GM19351 (cell line): Measurements from ENCODE around the gene RPRD1A.
"Not testable (repeated sequence)": the region's sequence is repeated elsewhere in the genome, so short reads cannot be mapped to it uniquely, and the experiment has no call there.

ENCODE experiments used
- ATAC-seq: cut with Tn5 transposase; IDR thresholded peaks from one replicate; pipeline ENCODE4 v1.9.1; 2021; ENCODE audit warnings: mild to moderate bottlenecking, moderate library complexity; ENCODE audit not compliant: unreplicated experiment

Gene RPRD1A

GRCh38 chr18:36067055-36067957 lies at the start of gene RPRD1A:
Gene RPRD1A (minus strand): TSS chr18:36067559. CDS start chr18:36067404, 155 bp downstream.
- peak; percentile 95 for ATAC-seq

GRCh38 chr18:36116771-36117170 lies 49.4 kb upstream of the RPRD1A start:
- ATAC-seq = not testable (repeated sequence)

GRCh38 chr18:36114738-36115137 lies 47.4 kb upstream of the RPRD1A start:
- no peak for ATAC-seq

- no peak for ATAC-seq
Observed at GRCh38 chr18:36114251-36114650, 46.9 kb upstream of the RPRD1A start.

- ATAC-seq = no peak
Observed at GRCh38 chr18:36112302-36112701, 44.9 kb upstream of the RPRD1A start.

- ATAC-seq = no peak
Observed at GRCh38 chr18:36109737-36110136, 42.4 kb upstream of the RPRD1A start.

- no peak for ATAC-seq
Observed at GRCh38 chr18:36108601-36109000, 41.2 kb upstream of the RPRD1A start.

GRCh38 chr18:36108196-36108595 lies 40.8 kb upstream of the RPRD1A start:
- no peak for ATAC-seq

- no peak for ATAC-seq
Observed at GRCh38 chr18:36107477-36107876, 40.1 kb upstream of the RPRD1A start.

GRCh38 chr18:36104749-36105148 lies 37.4 kb upstream of the RPRD1A start:
- ATAC-seq = no peak

- ATAC-seq = no peak
Observed at GRCh38 chr18:36101943-36102342, 34.6 kb upstream of the RPRD1A start.

- no peak for ATAC-seq
Observed at GRCh38 chr18:36099311-36099710, 32.0 kb upstream of the RPRD1A start.

- ATAC-seq = no peak
Observed at GRCh38 chr18:36096955-36097354, 29.6 kb upstream of the RPRD1A start.

- peak; percentile 61 for ATAC-seq
Observed at GRCh38 chr18:36095936-36096519, 28.7 kb upstream of the RPRD1A start.

GRCh38 chr18:36094431-36094830 lies 27.1 kb upstream of the RPRD1A start:
- no peak for ATAC-seq

GRCh38 chr18:36092116-36092515 lies 24.8 kb upstream of the RPRD1A start:
- ATAC-seq = not testable (repeated sequence)

- no peak for ATAC-seq
Observed at GRCh38 chr18:36089001-36089400, 21.6 kb upstream of the RPRD1A start.

- ATAC-seq = no peak
Observed at GRCh38 chr18:36088256-36088655, 20.9 kb upstream of the RPRD1A start.

GRCh38 chr18:36086186-36086585 lies 18.8 kb upstream of the RPRD1A start:
- ATAC-seq = no peak

- no peak for ATAC-seq
Observed at GRCh38 chr18:36085195-36085594, 17.8 kb upstream of the RPRD1A start.

- peak; percentile 42 for ATAC-seq
Observed at GRCh38 chr18:36083729-36084128, 16.4 kb upstream of the RPRD1A start.

- not testable (repeated sequence) for ATAC-seq
Observed at GRCh38 chr18:36081118-36081517, 13.8 kb upstream of the RPRD1A start.
